SHP77 treated with DMSO at 0.1 percent for 48 hours (cell line): Measurements from ENCODE around the gene TOP1.

Source experiments
- DNase-seq: peaks from one replicate; lab custom pipeline; 2025; lab: John Stamatoyannopoulos, UW

The TOP1 gene

GRCh38 chr20:41038149-41038877 is 9.7 kb downstream of the TOP1 start:
- DNase-seq = no peak

GRCh38 chr20:41038878-41039404 is 10.3 kb downstream of the TOP1 start:
- no peak for DNase-seq

GRCh38 chr20:41040855-41041254 is 12.2 kb downstream of the TOP1 start:
- no peak for DNase-seq

GRCh38 chr20:41041693-41042092 is 13.1 kb downstream of the TOP1 start:
- DNase-seq = no peak

GRCh38 chr20:41044409-41045062 is 15.9 kb downstream of the TOP1 start:
- DNase-seq = no peak

GRCh38 chr20:41045671-41046070 is 17.0 kb downstream of the TOP1 start:
- no peak for DNase-seq

GRCh38 chr20:41046716-41047115 is 18.1 kb downstream of the TOP1 start:
- no peak for DNase-seq

GRCh38 chr20:41047279-41047974 is 18.8 kb downstream of the TOP1 start:
- no peak for DNase-seq

GRCh38 chr20:41047975-41048305 is 19.3 kb downstream of the TOP1 start:
- no peak for DNase-seq

- no peak for DNase-seq
These were observed 20.1 kb downstream of the TOP1 start for GRCh38 chr20:41048461-41049301.

GRCh38 chr20:41049451-41049850 is 20.8 kb downstream of the TOP1 start:
- no peak for DNase-seq

GRCh38 chr20:41050361-41051008 is 21.9 kb downstream of the TOP1 start:
- DNase-seq = no peak

- no peak for DNase-seq
These were observed 22.6 kb downstream of the TOP1 start for GRCh38 chr20:41051009-41051825.

- no peak for DNase-seq
These were observed 24.3 kb downstream of the TOP1 start for GRCh38 chr20:41052742-41053419.

- DNase-seq = no peak
These were observed 25.6 kb downstream of the TOP1 start for GRCh38 chr20:41054070-41054846.

- no peak for DNase-seq
These were observed 26.2 kb downstream of the TOP1 start for GRCh38 chr20:41054847-41055230.

GRCh38 chr20:41055679-41056078 is 27.1 kb downstream of the TOP1 start:
- DNase-seq = no peak

GRCh38 chr20:41057999-41058673 is 29.5 kb downstream of the TOP1 start:
- DNase-seq = no peak
